Measurements from ENCODE around the gene PRSS53.
"Not testable (repeated sequence)": the region's sequence is repeated elsewhere in the genome, so short reads cannot be mapped to it uniquely, and the experiment has no call there.

Gene PRSS53

GRCh38 chr16:31088459-31089183, at the start of gene PRSS53:
PRSS53 (minus strand) TSS chr16:31088943; CDS start chr16:31088809, 134 bp downstream.
- no peak for DNase-seq

DNA sequence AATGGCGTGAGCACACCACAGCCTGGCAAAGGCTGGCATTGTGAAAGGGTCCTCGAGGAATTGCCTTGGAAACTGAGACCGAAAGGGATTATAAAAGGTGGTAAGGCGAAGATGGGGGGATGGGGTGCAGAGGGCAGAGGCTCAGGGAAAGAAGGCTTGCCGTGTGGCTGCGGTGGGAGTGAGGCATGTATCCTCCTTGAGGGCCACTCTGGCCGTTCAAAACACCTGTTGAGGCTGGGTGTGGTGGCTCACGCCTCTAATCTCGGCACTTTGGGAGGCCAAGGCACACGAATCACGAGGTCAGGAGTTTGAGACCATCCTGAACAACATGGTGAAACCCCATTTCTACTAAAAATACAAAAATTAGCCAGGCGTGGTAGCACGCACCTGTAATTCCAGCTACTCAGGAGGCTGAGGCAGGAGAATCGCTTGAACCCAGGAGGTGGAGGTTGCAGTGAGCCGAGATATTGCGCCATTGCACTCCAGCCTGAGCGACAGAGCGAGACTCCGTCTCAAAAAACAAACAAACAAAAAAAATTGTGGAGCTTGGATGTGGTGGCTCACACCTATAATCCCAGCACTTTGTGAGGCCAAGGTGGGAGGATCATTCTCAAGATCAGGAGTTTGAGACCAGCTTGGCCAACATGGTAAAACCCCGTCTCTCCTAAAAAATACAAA, 48.2 kb upstream of the PRSS53 start:
- DNase-seq: not testable (repeated sequence)

GRCh38 chr16:31136287-31136662, 47.5 kb upstream of the PRSS53 start:
- no peak for DNase-seq

GRCh38 chr16:31135535-31136286, 47.0 kb upstream of the PRSS53 start, which contains the start of gene PRSS8:
PRSS8 (minus strand) TSS chr16:31135727; CDS start chr16:31135498, 229 bp downstream.
- no peak for DNase-seq

DNA sequence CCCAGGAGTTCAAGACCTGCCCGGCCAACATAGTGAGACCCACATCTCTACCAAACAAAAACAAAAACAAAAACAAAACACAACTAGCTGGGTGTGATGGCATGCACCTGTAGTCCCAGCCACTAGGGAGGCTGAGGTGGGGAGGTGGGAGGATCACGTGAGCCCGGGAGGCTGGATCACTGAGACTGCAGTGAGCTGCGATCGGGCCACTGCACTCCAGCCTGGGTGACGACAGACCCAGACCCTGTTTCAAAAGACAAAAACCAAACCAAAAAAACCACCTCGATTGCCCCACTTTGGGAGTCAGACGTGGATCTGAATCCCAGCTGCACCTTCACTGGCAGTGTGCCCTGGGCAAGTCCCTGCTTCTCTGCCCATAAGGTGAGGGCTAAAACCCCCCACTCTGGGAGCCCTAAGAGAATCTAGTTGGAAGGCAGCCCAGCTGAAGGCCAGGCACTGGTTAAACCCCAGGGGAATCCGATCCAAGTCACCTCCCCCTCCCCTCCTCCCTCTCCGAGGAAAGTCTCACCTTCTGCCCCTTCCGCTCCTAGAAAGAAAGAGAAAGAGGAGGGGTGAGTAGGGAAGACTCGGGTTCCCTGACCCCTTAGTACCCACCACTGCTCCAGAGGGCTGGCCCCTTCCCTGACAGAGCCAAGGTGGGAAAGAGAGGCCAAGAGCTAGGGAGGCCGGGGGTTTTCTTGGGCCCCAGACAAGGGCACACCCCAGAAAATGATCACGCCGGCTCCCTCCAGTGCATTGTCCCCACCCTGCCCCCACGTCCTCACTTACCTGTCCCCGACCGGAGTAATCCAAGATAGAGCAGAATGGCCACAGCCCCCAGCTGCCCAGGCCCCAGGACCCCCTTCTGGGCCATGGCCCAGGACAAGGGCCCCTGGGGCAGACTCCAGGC, 46.1 kb upstream of the PRSS53 start:
- no peak for DNase-seq

- DNase-seq: no peak
Observed at GRCh38 chr16:31134091-31134571, 45.4 kb upstream of the PRSS53 start.

- no peak for DNase-seq
Observed at GRCh38 chr16:31133046-31133501, 44.3 kb upstream of the PRSS53 start.

DNA sequence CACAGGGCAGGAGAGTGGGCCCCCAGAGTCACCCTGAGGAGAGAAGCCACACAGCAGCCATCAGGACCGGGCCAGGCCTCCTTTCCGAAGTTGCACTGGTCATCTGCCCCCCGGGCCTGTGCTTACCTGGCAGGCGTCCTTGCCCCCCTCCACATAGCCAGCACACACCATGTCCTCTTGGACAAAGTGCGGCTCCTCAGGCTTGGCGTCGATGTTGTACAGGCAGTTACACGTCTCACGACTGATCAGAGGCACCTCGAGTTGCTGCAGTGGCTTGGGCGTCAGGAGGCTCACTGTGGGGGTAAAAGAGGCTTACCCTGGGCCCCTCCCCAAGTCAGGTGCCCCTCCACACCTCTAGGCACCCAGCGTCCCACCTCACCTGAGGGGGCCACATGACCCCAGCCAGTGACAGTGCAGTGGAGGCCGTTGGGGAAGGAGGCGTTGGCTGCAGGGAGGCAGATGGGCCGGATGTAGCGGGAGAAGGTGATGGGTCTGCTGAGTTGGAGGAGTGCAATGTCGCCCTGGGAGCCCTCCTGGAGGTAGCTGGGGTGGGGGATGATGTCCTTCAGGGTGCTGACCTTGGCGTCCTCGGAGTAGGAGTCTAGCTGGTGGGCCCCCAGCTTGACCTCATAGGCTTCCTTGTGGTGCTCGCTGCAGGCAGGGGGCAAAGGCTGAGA, 43.7 kb upstream of the PRSS53 start:
- no peak for DNase-seq

DNA sequence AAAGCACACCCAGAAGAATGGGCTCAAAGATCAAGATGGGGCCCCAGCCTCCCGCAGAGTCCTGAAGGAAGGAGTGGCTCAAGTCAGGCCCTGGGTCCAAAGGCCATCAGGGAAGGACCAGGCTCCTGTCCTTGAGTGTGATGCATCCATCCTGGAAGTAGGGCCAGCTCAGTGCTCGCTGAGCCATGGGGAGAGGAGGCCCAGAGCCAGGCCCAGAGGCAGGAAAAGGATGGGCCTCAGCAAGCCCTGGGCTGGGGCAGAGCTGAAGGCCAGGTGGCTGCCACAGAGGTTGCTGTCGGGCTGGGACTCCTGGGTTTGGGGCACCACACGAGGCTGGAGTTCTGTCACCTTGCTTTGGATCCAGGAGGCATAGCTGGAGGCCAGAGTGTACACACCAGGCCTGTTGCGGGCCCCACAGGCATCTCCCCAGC, 43.1 kb upstream of the PRSS53 start:
- no peak for DNase-seq

DNA sequence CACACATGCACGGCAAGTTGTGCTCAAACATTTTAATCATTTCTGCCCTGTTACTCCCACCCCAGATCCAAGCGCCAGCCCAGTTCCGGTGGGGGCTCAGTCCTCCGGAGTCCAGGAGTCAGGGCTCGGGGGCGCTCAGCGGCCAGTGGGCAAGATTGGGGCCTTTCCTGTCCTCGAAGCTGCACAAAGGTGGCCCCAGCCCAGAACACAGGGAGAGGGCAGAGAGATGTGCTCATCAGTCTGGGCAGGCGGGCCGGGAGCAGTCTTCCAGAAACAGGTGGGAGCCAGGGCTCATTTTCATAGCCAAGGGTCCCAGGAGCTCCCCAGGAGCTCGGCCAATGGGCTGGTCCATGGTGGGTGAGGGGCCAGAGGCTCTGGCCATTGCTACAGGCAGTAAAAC, 42.7 kb upstream of the PRSS53 start:
- DNase-seq: no peak

DNA sequence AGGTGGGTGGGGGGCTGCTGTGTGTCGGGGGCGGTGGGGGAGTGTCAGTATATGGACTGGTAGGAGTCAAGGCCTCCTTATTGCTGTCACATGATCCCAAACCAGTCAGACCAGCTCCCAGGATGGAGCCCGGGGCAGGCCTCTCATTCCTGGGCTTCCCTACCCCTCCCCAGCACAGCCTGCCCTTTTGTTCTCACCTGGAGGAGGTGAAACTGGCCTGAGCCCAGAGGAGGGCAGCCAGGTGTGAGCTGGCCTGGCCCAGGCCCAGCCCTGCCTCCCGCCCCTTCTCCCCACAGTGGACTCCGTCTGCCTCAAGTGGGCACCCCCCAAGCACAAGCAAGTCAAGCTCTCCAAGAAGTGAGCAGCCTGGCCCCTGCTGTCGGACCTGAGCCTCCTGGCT, 42.2 kb upstream of the PRSS53 start:
- DNase-seq: no peak

DNA sequence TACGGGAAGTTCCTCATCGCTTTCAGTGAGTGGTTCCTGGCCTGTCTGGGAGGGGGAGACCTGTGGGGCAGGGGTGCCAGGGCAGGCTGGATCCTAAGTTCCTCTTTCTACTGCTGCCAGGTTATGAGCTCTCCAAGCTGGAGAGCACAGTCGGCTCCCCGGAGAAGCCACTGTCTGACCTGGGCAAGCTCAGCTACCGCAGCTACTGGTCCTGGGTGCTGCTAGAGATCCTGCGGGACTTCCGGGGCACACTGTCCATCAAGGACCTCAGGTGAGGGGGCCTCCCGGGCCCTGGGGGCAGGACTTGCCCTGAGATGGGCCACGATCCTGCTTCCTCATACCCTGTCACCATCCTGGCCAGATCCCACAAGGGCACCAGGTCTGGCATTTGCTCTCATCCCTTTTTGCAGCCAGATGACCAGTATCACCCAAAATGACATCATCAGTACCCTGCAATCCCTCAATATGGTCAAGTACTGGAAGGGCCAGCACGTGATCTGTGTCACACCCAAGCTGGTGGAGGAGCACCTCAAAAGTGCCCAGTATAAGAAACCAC, 41.7 kb upstream of the PRSS53 start:
- no peak for DNase-seq

- DNase-seq: no peak
Observed at GRCh38 chr16:31129568-31130335, 41.0 kb upstream of the PRSS53 start.

DNA sequence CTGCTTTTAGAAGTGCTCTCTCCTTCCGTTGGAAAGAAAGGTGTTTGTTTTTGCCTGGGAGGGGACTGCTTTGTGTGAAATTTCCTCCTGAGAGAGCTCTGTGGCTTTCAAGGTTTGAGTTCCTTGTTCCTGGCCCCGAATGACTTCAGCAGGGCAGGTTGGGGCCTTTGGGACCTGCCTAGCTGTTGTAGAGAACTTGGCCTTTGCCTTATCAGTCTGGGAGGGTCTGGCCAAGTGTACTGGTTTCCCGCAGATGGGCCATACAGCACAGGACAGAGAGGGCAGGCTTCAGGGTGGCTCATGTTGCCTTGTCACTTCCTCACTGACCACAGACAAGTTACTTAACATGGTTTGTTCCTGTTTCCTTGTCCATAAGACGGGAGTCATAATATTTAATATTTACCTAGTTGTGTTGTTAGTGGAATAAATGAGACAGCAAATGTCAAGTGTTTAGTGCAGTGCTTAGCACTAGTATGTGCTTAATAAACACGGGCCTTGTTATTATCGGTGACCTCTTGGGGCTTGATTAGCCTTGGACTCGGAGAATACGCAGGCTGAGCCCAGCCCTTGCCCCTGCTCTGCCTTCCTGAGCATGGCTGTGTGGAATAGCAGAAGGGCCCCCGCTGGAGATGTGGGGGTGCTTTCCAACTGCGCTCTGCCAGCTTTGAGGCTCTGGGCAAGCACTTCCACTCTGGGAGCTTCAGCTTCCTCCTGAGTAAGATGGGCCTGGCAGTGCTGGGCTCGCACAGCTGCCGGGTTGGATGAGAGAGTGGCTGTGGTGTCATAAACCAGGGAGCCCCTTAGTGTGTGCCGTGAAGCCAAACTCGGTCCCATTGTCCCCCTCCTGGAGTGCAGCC, 40.2 kb upstream of the PRSS53 start:
- no peak for DNase-seq

DNA sequence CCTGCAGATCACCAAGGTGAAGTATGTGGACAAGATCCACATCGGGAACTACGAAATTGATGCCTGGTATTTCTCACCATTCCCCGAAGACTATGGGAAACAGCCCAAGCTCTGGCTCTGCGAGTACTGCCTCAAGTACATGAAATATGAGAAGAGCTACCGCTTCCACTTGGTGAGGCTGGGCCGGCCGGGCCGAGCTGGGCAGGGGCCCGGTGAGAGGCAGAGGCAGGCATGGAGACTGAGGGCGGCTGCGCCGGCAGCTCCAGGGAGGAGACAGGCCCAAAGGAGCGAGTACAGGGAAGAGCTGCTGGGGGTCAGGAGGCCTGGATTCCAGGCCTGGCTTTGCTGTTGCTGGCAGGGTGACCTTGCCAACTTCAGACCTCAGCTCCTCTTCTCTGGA, 38.4 kb upstream of the PRSS53 start:
- DNase-seq: no peak

DNA sequence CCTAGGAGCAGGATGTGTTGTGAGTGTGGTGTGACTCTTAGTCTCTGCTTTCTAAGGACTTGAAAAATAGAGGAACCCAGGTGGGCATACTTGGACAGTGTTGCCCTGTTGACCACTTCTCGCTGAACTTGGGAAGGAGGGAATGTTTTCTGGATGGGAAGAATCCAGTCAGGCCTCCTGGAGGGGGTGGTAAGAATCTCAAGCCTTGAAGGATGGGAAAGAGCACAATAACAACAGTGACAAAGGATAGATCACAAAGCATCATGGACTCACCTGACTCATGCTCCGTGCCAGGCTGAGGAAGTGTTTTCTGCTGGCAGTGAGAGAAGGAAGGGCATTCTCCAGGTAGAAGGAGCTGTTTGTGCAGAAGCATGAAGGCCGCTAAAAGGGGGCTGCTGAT, 37.1 kb upstream of the PRSS53 start:
- DNase-seq: no peak

GRCh38 chr16:31120129-31120528, 31.4 kb upstream of the PRSS53 start:
- no peak for DNase-seq

GRCh38 chr16:31118223-31119155, 29.7 kb upstream of the PRSS53 start:
- no peak for DNase-seq
